ENCODE data around the gene TRMO.
"Not testable (repeated sequence)": the region's sequence is repeated elsewhere in the genome, so short reads cannot be mapped to it uniquely, and the experiment has no call there.

TRMO gene, protein sequence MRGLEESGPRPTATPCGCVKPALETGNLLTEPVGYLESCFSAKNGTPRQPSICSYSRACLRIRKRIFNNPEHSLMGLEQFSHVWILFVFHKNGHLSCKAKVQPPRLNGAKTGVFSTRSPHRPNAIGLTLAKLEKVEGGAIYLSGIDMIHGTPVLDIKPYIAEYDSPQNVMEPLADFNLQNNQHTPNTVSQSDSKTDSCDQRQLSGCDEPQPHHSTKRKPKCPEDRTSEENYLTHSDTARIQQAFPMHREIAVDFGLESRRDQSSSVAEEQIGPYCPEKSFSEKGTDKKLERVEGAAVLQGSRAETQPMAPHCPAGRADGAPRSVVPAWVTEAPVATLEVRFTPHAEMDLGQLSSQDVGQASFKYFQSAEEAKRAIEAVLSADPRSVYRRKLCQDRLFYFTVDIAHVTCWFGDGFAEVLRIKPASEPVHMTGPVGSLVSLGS

DNA sequence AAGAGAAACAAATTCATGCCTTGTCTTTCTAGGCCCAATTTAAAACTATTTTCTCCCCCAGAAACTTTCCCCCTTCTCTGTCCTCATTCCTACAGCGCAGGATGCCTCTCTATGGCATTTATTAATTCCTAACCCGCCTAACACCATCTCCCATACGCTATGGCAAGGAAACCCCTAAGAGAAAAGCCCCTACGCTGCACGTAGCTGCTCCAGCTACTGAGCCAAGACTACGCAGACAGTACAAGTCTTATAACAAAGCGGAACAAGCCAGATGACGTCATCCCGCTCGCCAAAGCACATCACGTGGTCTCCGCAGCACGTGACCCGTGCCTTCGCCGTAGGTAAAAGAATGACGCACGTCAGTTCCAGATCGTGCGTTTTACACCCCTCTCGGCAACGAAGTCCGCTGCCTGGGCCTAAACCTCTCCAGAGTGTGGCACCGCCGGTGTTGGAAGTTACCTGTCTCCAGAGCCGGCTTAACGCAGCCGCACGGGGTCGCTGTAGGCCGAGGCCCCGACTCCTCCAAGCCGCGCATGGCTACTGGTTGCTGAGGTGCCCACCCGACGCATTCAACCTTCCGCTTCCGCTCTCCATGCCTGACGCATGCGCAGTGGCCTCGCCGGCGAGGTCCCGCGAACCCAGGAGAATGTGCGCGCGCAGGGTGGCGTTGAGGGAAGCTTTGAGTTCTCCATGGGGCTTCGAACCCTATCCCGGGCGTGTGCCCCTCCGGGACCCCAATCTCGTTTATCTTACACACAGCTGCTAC, at the start of gene TRMO:
Gene TRMO, minus strand, starts transcription at position 542 of the 766 bp plus-strand sequence. Its CDS starts 7 bp downstream, at position 535.
- DNase-seq: peak; percentile 93

GRCh38 chr9:97970165-97970564, 47.9 kb upstream of the TRMO start:
- no peak for DNase-seq

DNA sequence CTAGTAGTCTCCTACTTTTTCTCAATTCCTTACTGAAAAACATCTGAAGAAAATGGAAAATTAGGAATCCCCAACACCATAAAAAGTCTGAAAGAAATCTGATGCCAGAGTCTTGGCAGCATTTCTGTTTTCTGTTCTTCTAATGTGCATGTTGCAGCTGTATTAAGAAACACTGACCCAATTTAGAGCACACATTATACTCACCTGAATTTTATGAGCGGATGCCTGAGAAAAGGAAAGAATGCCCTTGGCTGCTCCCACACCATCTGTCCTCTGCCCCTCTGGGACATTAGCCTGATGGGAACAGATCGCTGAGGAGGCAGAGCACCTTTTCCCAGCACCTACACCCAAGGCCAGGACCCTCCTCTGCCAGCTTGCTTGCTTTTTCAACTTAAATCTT, 46.7 kb upstream of the TRMO start:
- DNase-seq: no peak

DNA sequence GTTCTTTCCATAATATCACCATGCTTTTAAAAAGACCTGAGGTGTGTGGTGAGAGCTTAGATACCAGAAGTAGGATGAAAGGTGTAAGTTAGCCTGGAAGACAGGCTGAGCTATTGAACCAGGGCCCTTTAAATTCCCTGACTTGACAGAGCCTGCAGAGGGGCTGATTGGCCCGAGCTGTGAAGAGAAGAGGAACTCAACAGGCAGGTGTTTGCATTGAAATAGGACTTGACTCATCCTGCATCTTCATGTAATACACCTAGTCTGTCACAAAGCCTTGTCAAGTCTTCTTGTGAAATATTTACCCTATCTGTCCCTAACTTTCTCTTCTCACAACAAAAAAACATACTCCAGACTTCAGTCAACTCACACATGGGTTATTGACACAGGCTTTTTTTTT, 44.2 kb upstream of the TRMO start:
- DNase-seq: no peak

DNA sequence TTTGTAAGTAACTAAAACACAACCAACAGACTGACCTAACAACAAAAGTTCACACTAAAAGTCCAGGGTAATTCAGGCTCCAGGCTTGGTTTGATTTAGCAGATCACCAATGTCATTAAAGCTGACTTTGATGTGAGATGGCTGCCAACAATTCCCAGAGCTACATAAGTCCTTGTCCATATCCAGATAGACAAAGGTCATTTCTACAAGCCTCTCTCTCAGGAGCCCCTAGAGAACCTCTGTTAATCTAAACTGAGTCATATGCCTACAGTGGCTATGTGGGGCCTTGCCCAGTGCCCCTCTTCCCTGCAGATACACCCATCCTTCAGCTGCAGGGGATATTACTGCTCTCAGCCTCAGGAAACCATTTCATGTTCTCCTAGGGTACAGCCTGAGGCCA, 42.6 kb upstream of the TRMO start:
- no peak for DNase-seq

GRCh38 chr9:97963232-97963631, 40.9 kb upstream of the TRMO start:
- DNase-seq: no peak

- DNase-seq: no peak
Measured at GRCh38 chr9:97962575-97962974, 40.3 kb upstream of the TRMO start.

- no peak for DNase-seq
Measured at GRCh38 chr9:97962136-97962535, 39.8 kb upstream of the TRMO start.

DNA sequence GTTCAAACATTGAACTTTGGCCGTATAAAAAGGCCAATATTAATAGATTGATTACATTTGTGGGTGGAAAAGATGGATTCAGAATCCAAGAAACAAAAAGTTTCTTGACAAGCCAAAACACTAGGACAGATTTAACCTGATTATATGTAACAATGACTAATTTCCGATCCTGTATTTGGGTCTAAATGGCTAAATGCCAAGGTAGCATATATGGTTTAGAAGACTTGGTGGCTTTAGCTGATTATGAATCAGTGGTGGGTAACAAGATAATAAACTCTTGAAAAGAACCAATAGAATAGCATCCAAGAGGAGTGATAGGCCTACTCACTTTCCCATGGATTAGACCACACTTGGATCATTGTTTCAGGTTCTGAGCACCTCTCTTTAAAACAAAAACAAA, 39.1 kb upstream of the TRMO start:
- DNase-seq: no peak

DNA sequence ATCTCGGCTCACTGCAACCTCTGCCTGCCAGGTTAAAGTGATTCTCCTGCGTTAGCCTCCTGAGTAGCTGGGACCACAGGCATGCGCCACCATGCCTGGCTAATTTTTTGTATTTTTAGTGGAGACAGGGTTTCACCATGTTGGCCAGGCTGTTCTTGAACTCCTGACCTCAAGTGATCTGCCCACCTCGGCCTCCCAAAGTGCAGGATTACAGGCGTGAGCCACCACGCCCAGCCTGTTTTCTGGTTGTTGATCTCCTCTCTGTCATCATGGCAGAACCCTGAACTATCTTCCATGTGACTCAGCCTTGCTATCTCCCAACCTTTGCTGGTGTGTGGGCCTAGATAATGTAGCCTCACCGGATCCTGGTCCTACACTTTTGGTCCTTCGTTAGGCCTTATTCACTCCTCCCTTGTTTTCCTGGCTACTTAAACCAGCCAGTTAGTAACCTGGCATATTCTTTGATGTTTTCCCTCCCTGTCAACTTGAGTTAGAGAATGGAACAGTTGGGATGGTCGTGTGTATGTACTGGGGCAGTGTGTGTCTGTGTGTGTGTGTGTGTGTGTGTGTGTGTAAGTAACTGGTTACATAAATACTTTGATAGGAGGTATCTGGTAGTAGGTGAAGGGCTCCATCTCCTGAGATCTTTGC, 38.5 kb upstream of the TRMO start:
- DNase-seq: not testable (repeated sequence)

DNA sequence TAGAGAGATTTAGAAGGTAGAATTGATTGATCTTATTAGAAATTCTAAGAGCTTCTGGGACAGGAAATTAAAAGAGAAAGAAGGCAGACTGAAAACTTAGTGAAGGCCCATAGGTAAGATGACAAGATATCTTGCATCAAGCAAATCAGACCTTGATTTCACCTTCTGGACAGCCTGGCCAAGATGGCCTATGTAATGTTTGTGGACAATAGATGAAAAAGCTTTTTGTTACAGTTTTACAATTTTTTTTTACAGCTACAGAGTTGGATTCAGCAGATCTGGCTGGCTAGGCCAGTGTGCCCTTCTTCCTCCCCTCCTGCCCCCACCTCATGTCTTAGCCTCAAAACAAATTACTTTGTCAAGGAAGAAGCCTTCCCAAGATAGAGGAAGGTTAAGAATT, 37.3 kb upstream of the TRMO start:
- no peak for DNase-seq

DNA sequence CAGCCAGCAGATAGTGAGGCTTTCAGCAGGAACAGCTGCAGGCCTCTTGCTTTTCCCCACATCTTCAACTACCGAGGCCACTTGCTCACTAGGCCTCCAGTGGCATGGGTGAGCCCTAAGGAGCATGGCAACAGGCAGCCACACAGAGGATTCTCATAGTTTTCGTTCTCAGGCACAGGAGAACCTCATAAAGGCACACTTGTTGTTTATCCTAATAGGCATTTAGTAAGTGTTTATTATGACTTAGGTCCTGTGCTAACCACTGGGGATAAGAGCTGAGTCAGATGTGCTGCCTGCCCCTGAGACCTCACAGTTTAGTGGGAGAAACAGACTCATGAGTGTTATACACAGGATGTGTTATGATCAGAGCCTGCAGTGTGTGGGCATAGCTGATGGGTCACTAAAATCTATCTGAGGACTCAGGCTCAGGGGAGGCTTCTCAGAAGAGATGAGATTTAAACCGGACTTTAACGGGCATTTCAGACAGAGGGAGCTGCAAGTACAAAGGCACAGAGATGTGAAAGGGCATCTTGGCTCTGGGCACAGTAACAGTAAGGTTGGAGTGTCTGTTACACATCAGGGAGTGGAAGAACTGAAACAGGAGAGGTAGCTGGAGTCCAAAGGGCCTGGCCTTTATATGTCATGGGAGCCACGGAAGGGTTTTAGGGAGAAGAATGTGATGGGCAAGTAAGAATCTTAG, 36.7 kb upstream of the TRMO start:
- no peak for DNase-seq

DNA sequence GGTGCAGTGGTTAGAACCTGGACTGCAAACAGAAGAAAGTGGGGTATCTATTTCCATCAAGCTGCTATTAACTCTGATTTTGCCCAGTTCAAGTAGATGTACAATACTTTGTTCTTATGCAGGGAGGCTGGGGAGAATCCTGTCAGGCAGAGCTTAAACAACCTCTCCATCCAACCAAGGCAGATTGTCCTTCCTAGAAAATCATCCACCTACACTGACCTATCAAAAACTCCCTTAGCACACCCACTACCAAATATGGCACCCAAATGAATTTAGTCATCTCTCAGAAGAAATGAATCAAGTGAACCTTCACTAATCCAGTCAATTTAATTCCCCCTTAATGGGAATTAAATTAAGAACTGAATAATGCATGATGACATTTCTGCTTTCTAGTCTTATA, 34.0 kb upstream of the TRMO start:
- DNase-seq: no peak

- DNase-seq: peak; percentile 16
Measured at GRCh38 chr9:97954550-97954989, 32.3 kb upstream of the TRMO start.

- not testable (repeated sequence) for DNase-seq
Measured at GRCh38 chr9:97950873-97951272, 28.6 kb upstream of the TRMO start.

DNA sequence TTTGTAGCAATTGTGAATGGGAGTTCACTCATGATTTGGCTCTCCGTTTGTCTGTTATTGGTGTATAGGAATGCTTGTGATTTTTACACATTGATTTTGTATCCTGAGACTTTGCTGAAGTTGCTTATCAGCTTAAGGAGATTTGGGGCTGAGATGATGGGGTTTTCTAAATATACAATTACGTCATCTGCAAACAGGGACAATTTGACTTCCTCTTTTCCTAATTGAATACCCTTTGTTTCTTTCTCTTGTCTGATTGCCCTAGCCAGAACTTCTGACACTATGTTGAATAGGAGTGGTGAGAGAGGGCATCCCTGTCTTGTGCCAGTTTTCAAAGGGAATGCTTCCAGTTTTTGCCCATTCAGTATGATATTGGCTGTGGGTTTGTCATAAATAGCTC, 24.8 kb upstream of the TRMO start:
- not testable (repeated sequence) for DNase-seq

GRCh38 chr9:97945470-97945869, 23.2 kb upstream of the TRMO start:
- DNase-seq: not testable (repeated sequence)

- DNase-seq: no peak
Measured at GRCh38 chr9:97944612-97945011, 22.3 kb upstream of the TRMO start.

- no peak for DNase-seq
Measured at GRCh38 chr9:97943308-97943855, 21.1 kb upstream of the TRMO start.

- no peak for DNase-seq
Measured at GRCh38 chr9:97941323-97941722, 19.0 kb upstream of the TRMO start.

DNA sequence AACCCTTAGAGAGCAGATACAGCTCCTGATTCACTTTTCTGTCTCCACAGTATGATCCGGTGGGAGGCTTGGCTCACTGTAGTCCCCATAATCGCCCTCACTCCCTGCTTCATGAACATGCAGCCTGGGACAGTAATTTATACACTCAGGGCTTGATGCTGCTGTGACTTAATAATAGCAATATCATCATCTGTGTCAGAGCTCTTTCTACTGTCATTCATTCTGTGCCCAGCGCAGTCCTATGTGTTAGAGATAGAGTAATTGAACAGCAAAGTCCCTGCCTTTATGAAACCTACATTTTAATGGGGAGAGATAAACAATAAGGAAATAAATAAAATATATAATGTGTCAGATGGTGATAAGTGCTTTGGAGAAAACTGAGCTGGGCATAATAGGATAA, 18.4 kb upstream of the TRMO start:
- DNase-seq: no peak

DNA sequence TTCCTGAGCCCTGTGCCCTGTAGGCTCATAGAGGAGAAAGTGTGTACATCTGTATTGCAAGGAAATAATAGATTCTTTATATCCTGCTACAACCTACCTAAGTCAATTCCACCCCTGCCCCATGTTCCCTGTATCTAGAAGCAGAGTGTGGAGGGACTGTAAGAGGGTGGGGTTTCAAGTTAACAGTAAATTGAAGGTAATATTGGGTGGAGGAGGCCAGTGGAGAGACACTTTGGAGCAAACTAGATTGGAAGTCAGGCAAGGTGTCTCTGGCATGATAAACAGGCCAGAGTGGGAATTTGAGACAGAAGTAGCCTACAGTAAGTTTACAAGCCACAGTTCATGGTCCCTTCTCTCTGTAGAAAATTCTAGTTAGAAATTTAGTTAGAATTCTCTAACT, 17.9 kb upstream of the TRMO start:
- DNase-seq: no peak
